GM21447 (cell line): ENCODE measurements around the gene TFIP11.

Source experiments
- ATAC-seq: cut with Tn5 transposase; IDR thresholded peaks from one replicate; pipeline ENCODE4 v1.9.1; 2021; ENCODE audit not compliant: unreplicated experiment

TFIP11 gene

DNA sequence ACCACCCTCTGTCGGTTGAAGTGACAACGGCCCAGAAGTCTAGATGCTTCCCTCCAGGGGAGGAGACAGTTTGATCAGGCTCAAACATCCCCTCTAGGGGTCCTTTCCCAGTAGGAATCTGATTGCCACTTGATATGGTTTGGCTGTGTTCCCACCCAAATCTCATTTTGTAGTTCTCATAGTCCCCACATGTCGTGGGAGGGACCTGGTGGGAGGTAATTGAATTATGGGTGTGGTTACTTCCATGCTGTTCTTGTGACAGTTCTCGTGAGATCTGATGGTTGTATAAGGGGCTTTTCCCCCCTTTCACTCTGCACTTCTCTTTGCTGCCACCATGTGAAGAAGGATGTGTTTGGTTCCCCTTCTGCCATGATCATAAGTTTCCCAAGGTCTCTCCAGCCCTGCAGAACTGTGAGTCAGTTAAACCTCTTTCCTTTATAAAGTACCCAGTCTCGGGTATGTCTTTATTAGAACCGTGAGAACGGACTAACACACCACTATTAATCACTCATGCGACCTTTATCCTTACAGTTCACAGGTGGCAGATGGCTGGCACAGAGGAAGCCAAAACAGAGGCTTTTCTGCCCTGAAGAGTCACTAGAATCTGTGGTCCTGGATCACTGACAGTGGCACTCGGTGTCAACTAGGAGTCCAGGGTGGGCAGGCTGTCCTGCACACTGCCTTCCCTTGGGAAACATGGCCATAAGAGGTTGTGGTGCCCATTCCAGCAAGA, 61.7 kb downstream of the TFIP11 start:
- no peak for ATAC-seq

DNA sequence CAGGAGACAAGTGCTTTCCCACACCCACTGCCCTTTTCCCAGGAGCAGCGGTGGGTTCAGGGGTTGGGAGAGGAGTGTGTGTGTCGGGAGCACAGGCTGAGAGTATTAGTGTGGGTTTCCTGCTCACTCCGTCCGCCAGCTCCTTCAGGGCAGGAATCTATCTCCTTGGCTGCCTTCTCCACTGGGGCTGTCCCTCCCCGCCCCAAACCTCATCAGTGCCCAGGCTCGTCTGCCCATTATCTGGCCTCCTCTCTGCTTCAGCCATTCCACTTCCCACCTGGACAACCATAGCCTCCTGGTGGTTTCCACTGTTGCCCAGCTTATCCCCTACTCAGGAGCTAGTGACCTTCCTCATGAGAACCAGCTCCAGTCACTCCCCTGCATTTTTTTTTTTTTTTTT, 63.3 kb downstream of the TFIP11 start:
- no peak for ATAC-seq

- no peak for ATAC-seq
Observed at GRCh38 chr22:26448334-26448733, 63.9 kb downstream of the TFIP11 start.

- ATAC-seq, result no peak
Observed at GRCh38 chr22:26447584-26448329, 64.5 kb downstream of the TFIP11 start.

GRCh38 chr22:26446808-26447515, 65.3 kb downstream of the TFIP11 start:
- ATAC-seq, result no peak

GRCh38 chr22:26445577-26446275, 66.5 kb downstream of the TFIP11 start:
- no peak for ATAC-seq

DNA sequence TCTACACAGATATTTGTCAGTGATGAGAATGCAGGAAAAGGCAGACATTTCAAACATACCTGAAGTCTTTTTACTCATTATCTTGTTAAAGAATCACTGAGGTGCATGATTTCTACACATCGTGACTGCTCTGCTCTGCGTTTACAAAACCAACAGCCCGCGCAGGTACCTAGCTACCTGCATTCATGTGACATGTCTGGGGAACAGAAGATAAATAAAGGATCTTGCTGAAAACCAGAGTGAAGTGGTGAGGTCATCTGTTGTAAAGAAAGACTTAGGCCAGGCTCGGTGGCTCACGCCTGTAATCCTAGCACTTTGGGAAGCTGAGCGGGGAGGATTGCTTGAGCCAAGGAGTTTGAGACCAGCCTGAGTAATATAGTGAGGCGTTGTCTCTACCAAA, 67.5 kb downstream of the TFIP11 start:
- ATAC-seq, result no peak

DNA sequence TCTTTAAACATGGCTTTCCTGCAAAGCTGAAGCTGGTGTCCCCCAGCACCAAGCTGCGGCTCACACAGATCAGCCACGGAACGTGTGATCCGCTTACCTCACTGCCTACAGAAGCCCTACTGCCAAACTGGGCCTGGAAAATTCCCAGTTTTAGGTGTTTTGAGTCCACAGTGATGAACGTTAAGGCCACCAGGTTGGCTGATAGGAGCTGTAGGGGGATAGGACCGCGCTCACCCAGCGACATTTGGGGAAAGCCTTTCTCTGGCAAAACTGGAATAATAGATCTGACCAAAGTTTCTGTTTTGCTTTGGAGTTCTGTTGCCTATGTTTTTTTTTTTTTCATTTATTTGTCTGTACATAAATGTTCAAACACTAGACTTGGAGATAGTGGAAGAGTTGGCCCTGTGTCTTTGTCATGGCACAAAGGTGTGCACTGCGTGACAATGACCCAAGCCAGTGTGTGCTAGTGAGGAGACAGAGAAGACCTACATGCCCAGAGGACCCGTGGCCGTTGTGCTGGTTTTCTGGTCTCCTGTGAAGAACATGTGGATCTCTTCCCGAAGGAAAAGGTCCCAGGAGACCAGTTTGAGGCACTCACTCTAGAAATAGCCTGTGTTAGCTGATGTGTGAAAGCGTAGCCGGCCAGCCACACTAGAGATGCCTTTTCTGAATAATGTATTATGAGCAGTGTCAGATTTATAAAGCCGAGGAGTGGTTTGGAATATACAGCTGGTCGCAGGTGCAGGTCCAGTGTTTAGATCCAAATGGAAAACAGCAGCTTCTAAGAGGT, 68.2 kb downstream of the TFIP11 start:
- no peak for ATAC-seq

DNA sequence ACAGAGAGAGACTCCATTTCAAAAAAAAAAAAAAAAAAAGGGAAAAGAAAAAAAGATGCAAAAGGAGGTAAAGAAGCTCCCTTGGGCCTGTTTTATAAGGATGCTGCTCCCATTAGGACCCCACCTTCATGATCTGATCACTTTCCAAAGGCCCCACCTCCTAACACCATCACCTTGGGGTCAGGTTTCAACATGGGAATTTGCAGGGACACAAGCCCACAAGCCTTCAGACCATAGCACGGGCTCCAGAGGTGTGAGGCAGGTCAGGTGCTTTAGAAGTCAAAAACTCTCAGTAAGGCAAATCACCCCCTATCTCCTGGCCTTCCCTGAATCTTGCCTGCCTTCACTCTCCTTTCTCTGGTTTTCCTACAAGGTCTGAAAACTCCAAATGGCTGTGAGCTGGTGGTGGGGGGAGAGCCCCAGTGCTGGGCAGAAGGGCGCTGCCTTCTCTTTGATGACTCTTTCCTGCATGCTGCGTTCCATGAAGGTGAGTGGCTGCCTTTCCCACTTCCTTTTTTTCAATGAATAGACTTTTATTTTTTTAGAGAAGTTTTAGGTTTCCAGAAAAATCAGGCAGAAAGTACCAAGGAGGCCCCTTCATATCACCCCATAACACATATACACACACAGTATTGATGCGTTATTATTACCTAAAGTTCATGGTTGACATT, 70.1 kb downstream of the TFIP11 start:
- ATAC-seq, result no peak
